HepG2 (cell line): Measurements from ENCODE around the gene MTHFD1. TPM values are rescaled to one million over a fixed set of nuclear protein-coding genes. Genes with fewer than 3 reads are reported as not detected.

Experiments
- AFF4 ChIP-seq: sonication (generic); formaldehyde crosslinking; IDR thresholded peaks from 2 replicates; pipeline ENCODE4 v1.4.0; 2020; ENCODE audit warnings: missing genetic modification reagents
- AHDC1 ChIP-seq: sonication (generic); formaldehyde crosslinking; IDR thresholded peaks from 2 replicates; pipeline ENCODE4 v1.5.1; 2020; ENCODE audit warnings: mild to moderate bottlenecking, missing genetic modification reagents, borderline replicate concordance
- ARNTL ChIP-seq: sonication (generic); formaldehyde crosslinking; IDR thresholded peaks from 2 replicates; pipeline ENCODE4 v1.4.0; 2020; ENCODE audit warnings: mild to moderate bottlenecking, missing genetic modification reagents
- BCL3 ChIP-seq: sonication (generic); formaldehyde crosslinking; IDR thresholded peaks from 2 replicates; pipeline ENCODE4 v1.5.1; 2020; ENCODE audit warnings: mild to moderate bottlenecking, missing genetic modification reagents, moderate library complexity
- IKZF4 ChIP-seq: sonication (generic); formaldehyde crosslinking; IDR thresholded peaks from 2 replicates; pipeline ENCODE4 v1.5.1; 2020; ENCODE audit warnings: borderline replicate concordance, mild to moderate bottlenecking, low read depth, missing genetic modification reagents; ENCODE audit errors: not compliant biosample characterization
- NR2C2 ChIP-seq: sonication (generic); formaldehyde crosslinking; IDR thresholded peaks from 2 replicates; pipeline ENCODE4 v1.4.0; 2020; ENCODE audit warnings: missing genetic modification reagents, mild to moderate bottlenecking, moderate library complexity, borderline replicate concordance
- RFXANK ChIP-seq: IDR thresholded peaks from 2 replicates; pipeline ENCODE4 v1.6.1; 2016
- RXRA ChIP-seq: sonication (generic); formaldehyde crosslinking; IDR thresholded peaks from 2 replicates; pipeline ENCODE4 v1.5.1; 2020; ENCODE audit warnings: missing genetic modification reagents
- SOX5 ChIP-seq: IDR thresholded peaks from 2 replicates; pipeline ENCODE4 v1.6.1; 2016; ENCODE audit warnings: borderline replicate concordance
- ZBED4 ChIP-seq: sonication (generic); formaldehyde crosslinking; IDR thresholded peaks from 2 replicates; pipeline ENCODE4 v1.4.0; 2020; ENCODE audit warnings: missing genetic modification reagents, borderline replicate concordance
- ZFP62 ChIP-seq: sonication (generic); formaldehyde crosslinking; IDR thresholded peaks from 2 replicates; pipeline ENCODE4 v1.4.0; 2020; ENCODE audit warnings: missing genetic modification reagents
- ZNF652 ChIP-seq: IDR thresholded peaks from 2 replicates; pipeline ENCODE4 v1.6.1; 2016; ENCODE audit warnings: low read depth, borderline replicate concordance
- ZNF720 ChIP-seq: sonication (generic); formaldehyde crosslinking; IDR thresholded peaks from 2 replicates; pipeline ENCODE4 v1.4.0; 2020; ENCODE audit warnings: missing genetic modification reagents
- ZNF850 ChIP-seq: sonication (generic); formaldehyde crosslinking; conservative IDR thresholded peaks from 2 replicates; pipeline ENCODE4 v1.9.0; 2021; ENCODE audit warnings: mild to moderate bottlenecking, missing genetic modification reagents
- ZSCAN20 ChIP-seq: sonication (generic); formaldehyde crosslinking; IDR thresholded peaks from 2 replicates; pipeline ENCODE4 v1.4.0; 2020; ENCODE audit warnings: missing genetic modification reagents, mild to moderate bottlenecking, borderline replicate concordance
- polyA plus RNA-seq, 8 experiments: library from polyadenylated mRNA; depleted of rRNA in 3 of 8; stranded (reverse) in 7 of 8; unstranded in 1 of 8; fragments of >200 nt; fragmentation: Illumina TruSeq in 4 of 8; extraction: Trizol in 4 of 8; gene quantifications; 2 replicates each; pipeline versions ENCODE4 v1.2.1 to v1.2.3, GENCODE V29; 2011 to 2016; ENCODE audit warnings: low read depth in 4 of 8, missing spikeins in 1 of 8, mixed read lengths in 1 of 8; ENCODE audit not compliant: insufficient read depth in 1 of 8
- total RNA-seq, 5 experiments: library from RNA; depleted of rRNA; stranded (reverse); fragments of >200 nt; fragmentation: Illumina TruSeq; extraction: Trizol; gene quantifications; 2 replicates each; pipeline ENCODE4 v1.2.3, GENCODE V29; 2016; ENCODE audit warnings: low read depth in 1 of 5

The MTHFD1 gene
- total and polyA plus RNA-seq, 2 of the 13 experiments (the other 11 are each of a cell fraction or from before 2014, with no cell fraction given), result 31.0 to 106 TPM

- no peak; the same call in 1 of the 2 replicates for TF ChIP-seq AHDC1
- no peak for TF ChIP-seq ZBED4 (CRISPR knock-in tag)
- TF ChIP-seq RFXANK, result no peak
- no peak for TF ChIP-seq ZSCAN20 (CRISPR knock-in tag)
- TF ChIP-seq RXRA (CRISPR knock-in tag), result peak; percentile 62; the same call in 1 of the 2 replicates
- no peak for TF ChIP-seq ZNF720
- TF ChIP-seq AFF4 (CRISPR knock-in tag), result peak; percentile 8; the same call in 1 of the 2 replicates
- no peak; the same call in 1 of the 2 replicates for TF ChIP-seq ARNTL (CRISPR knock-in tag)
- no peak for TF ChIP-seq ZNF850 (CRISPR knock-in tag)
- no peak for TF ChIP-seq ZNF652 (CRISPR knock-in tag)
- no peak for TF ChIP-seq NR2C2 (CRISPR knock-in tag)
- TF ChIP-seq ZFP62 (CRISPR knock-in tag), result no peak
- no peak for TF ChIP-seq SOX5 (CRISPR knock-in tag)
- TF ChIP-seq IKZF4 (CRISPR knock-in tag), result peak; percentile 78
- TF ChIP-seq BCL3 (CRISPR knock-in tag), result no peak
Observed at GRCh38 chr14:64504310-64504896, 116.2 kb downstream of the MTHFD1 start, which contains the start of gene ZBTB1 (continued).
